Measurements from ENCODE around the gene FAAP20.
A peak's percentile ranks its signal among the peaks of the same experiment; 100 is the strongest.

Gene FAAP20

DNA sequence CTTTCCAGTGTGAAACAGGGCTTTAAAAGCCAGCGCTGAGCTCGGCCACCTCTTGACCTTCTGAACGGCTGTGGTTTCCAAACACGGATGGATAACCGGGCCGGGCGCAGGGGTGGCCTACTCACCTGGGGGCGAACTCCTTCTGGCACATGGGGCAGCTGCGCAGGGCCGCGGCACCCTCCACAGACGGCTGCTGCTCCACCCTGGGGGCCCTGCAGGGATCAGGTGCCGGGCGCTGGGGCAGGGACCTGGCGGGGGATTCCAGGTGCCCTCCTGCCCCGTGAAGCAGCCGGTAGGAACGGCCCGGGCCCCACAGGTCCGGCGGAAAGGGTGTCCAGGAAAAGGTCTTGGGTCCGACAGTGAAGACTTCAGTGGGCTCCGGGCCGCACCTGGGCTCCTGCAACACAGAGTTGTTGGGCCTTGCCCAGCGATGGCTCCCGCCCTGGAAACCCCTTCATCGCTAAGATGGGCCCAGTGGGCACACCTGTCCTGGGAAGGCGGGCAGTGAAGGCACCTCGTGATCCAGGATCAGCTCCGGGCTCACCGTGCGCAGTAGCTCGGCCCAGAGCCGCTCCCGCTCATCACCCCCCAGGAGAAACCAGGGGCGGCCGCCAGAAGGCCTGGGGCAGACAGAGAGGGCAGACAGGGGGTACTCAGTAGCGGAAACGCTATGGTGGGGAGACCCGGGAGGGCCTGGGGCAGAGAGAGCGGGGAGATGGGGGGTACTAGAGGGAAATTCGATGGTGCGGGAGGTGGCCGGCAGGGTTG is 874 bp downstream of the FAAP20 start:
- no peak overlapping the region for H3K27ac ChIP-seq (ENCODE audit: low read depth, low read length)
- TF ChIP-seq, protein P1, sequence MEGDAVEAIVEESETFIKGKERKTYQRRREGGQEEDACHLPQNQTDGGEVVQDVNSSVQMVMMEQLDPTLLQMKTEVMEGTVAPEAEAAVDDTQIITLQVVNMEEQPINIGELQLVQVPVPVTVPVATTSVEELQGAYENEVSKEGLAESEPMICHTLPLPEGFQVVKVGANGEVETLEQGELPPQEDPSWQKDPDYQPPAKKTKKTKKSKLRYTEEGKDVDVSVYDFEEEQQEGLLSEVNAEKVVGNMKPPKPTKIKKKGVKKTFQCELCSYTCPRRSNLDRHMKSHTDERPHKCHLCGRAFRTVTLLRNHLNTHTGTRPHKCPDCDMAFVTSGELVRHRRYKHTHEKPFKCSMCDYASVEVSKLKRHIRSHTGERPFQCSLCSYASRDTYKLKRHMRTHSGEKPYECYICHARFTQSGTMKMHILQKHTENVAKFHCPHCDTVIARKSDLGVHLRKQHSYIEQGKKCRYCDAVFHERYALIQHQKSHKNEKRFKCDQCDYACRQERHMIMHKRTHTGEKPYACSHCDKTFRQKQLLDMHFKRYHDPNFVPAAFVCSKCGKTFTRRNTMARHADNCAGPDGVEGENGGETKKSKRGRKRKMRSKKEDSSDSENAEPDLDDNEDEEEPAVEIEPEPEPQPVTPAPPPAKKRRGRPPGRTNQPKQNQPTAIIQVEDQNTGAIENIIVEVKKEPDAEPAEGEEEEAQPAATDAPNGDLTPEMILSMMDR (IDR thresholded peaks at IDR 0.05; ENCODE audit: insufficient read depth, low read length, poor library complexity, severe bottlenecking): no peak
- no peak for TF ChIP-seq EZH2phosphoT487 (conservative IDR thresholded peaks at IDR 0.05; ENCODE audit: low read length)
- no peaks in the 10 kb centered on the region for H3K79me2 ChIP-seq (ENCODE audit: insufficient read depth, low read length)

DNA sequence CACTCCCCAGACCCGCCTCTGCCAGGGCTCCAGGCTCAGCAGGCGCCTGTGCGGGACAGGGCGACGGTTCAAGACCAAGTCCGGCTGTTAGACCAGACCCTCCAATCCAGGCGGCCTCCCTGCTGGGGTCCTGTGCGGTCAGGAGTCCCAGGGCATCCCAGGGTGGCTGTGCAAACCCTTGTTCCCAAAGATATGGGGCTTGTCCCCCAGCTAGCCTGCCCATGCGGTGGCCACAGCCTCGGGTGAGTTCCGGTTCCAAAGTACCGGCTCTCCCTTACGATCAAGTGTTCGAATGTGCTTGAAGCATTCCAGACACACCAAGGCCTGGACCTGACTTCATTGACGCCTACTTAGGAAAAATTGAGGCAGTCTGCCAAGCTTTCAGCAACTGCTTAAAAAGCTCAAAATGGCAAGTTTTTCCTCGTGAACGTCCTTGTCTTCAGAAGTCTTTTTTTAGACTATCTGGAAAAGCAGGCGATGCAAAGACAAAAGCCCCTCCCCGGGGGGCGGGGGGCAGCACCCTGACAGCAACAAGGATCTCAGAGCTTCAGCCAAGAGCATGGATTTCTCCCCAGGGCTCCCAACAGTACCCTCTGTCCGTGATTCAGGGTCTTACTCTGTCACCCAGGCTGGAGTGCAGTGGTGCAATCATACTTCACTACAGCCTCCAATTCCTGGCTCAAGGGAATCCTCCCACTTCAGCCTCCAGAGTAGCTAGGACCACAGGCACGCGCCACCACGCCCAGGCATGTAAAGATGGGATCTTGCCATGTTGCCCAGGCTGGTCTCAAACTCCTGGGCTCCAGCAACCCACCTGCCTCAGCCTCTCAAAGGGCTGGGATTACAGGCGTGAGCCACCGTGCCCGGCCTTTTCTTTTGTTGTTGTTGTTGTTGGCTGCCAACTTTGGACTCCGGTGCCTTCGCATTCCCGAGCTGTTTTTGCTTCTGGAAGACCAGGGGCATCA is 2.3 kb downstream of the FAAP20 start:
- H3K79me2 ChIP-seq (ENCODE audit: insufficient read depth, low read length): no peaks in the 10 kb centered on the region
- no peaks in the 10 kb centered on the region for H4K20me1 ChIP-seq (ENCODE audit: low read depth, low read length)
- no peaks in the 10 kb centered on the region for H3K9me3 ChIP-seq (ENCODE audit: insufficient read depth, low read length)
- no peak overlapping the region for H3K9ac ChIP-seq (ENCODE audit: low read length)
- no peak overlapping the region for H2AFZ ChIP-seq (ENCODE audit: low read depth, low read length, severe bottlenecking)
- H3K4me3 ChIP-seq (ENCODE audit: insufficient read depth, low read length, poor library complexity, severe bottlenecking): no peak overlapping the region
- H3K4me2 ChIP-seq (ENCODE audit: low read depth, low read length, poor library complexity, severe bottlenecking): no peak overlapping the region
- no peaks in the 10 kb centered on the region for H3F3A ChIP-seq (ENCODE audit: insufficient read depth)
- H3K9me2 ChIP-seq (replicated peaks; ENCODE audit: insufficient read depth, low read length): no peaks in the 10 kb centered on the region
- H3K27ac ChIP-seq (ENCODE audit: low read depth, low read length): no peak overlapping the region
- no peaks in the 10 kb centered on the region for H3K36me3 ChIP-seq (ENCODE audit: low read length)
- TF ChIP-seq, protein P1 (IDR thresholded peaks at IDR 0.05; ENCODE audit: insufficient read depth, low read length, poor library complexity, severe bottlenecking): no peak
- no peak for TF ChIP-seq EZH2phosphoT487 (conservative IDR thresholded peaks at IDR 0.05; ENCODE audit: low read length)
- no peaks in the 10 kb centered on the region for H3K27me3 ChIP-seq (ENCODE audit: low read length)

More for the DNA sequence above, 874 bp downstream of the FAAP20 start:
- no peaks in the 10 kb centered on the region for H3F3A ChIP-seq (ENCODE audit: insufficient read depth)
- no peaks in the 10 kb centered on the region for H3K36me3 ChIP-seq (ENCODE audit: low read length)
- no peak overlapping the region for H3K9ac ChIP-seq (ENCODE audit: low read length)
- no peak overlapping the region for H3K4me3 ChIP-seq (ENCODE audit: insufficient read depth, low read length, poor library complexity, severe bottlenecking)
- peak overlapping the region; percentile 42 for H3K4me2 ChIP-seq (ENCODE audit: low read depth, low read length, poor library complexity, severe bottlenecking)
- no peaks in the 10 kb centered on the region for H3K27me3 ChIP-seq (ENCODE audit: low read length)
- no peaks in the 10 kb centered on the region for H3K9me2 ChIP-seq (replicated peaks; ENCODE audit: insufficient read depth, low read length)
- H4K20me1 ChIP-seq (ENCODE audit: low read depth, low read length): no peaks in the 10 kb centered on the region
- H2AFZ ChIP-seq (ENCODE audit: low read depth, low read length, severe bottlenecking): no peak overlapping the region
- no peaks in the 10 kb centered on the region for H3K9me3 ChIP-seq (ENCODE audit: insufficient read depth, low read length)

DNA sequence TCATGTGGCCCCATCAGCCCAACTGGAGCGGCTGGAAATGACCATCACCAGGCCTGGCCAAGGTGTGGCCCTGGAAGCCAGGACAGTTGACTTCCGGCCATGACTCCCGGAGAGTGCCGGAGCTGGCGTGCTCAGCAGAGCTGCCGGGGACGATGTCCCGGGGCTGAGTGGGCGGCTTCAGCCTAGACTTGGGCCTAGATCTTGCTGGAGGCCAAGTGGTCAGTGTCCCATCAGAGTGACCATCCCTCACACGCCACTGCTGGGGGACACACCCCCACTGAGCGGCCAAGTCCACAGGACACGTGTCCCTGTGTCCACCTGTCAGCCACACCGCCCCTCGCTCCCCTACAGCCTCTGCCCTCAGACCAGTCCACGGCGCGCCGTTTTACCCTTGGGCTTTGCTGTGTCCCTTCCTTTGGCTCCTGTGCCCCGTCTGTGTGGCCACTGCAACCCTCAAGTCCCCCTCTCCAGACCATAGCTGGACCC is 4.0 kb downstream of the FAAP20 start:
- no peak overlapping the region for H3K4me2 ChIP-seq (ENCODE audit: low read depth, low read length, poor library complexity, severe bottlenecking)
- H2AFZ ChIP-seq (ENCODE audit: low read depth, low read length, severe bottlenecking): no peak overlapping the region
- H3K27me3 ChIP-seq (ENCODE audit: low read length): no peaks in the 10 kb centered on the region
- no peak for TF ChIP-seq EZH2phosphoT487 (conservative IDR thresholded peaks at IDR 0.05; ENCODE audit: low read length)
- TF ChIP-seq, protein P1 (IDR thresholded peaks at IDR 0.05; ENCODE audit: insufficient read depth, low read length, poor library complexity, severe bottlenecking): no peak
- no peak overlapping the region for H3K27ac ChIP-seq (ENCODE audit: low read depth, low read length)
- H4K20me1 ChIP-seq (ENCODE audit: low read depth, low read length): no peaks in the 10 kb centered on the region
- H3K4me3 ChIP-seq (ENCODE audit: insufficient read depth, low read length, poor library complexity, severe bottlenecking): no peak overlapping the region
- no peaks in the 10 kb centered on the region for H3K79me2 ChIP-seq (ENCODE audit: insufficient read depth, low read length)
- no peaks in the 10 kb centered on the region for H3K9me2 ChIP-seq (replicated peaks; ENCODE audit: insufficient read depth, low read length)
- no peaks in the 10 kb centered on the region for H3K9me3 ChIP-seq (ENCODE audit: insufficient read depth, low read length)
- H3F3A ChIP-seq (ENCODE audit: insufficient read depth): no peaks in the 10 kb centered on the region
- H3K9ac ChIP-seq (ENCODE audit: low read length): no peak overlapping the region
- no peaks in the 10 kb centered on the region for H3K36me3 ChIP-seq (ENCODE audit: low read length)
